Measurements from ENCODE around the gene EPM2A.
A peak's percentile ranks its signal among the peaks of the same experiment; 100 is the strongest.
"Not testable (repeated sequence)": the region's sequence is repeated elsewhere in the genome, so short reads cannot be mapped to it uniquely, and the experiment has no call there.

EPM2A gene

GRCh38 chr6:145744619-145745018 is 9.3 kb upstream of the EPM2A start:
- in situ Hi-C loops (cut with HindIII; ENCODE audit: low pct_unique_long_range_greater_than_20kb, low sequenced_read_pairs): no loop called here
- TF ChIP-seq JUND (IDR thresholded peaks at IDR 0.05; ENCODE audit: low read depth): no peak
- no peak for DNase-seq (ENCODE audit: low read depth in 1 of 2, low spot score in 1 of 2)

GRCh38 chr6:145743332-145743731 is 8.0 kb upstream of the EPM2A start:
- TF ChIP-seq JUND (IDR thresholded peaks at IDR 0.05; ENCODE audit: low read depth): no peak
- no peak for DNase-seq (ENCODE audit: low read depth in 1 of 2, low spot score in 1 of 2)
- in situ Hi-C loops (cut with HindIII; ENCODE audit: low pct_unique_long_range_greater_than_20kb, low sequenced_read_pairs): no loop called here

- in situ Hi-C loops (cut with HindIII; ENCODE audit: low pct_unique_long_range_greater_than_20kb, low sequenced_read_pairs); DNase-seq (ENCODE audit: low read depth in 1 of 2, low spot score in 1 of 2): not testable (repeated sequence)
Measured at GRCh38 chr6:145742472-145742871, 7.2 kb upstream of the EPM2A start.

- DNase-seq (ENCODE audit: low read depth in 1 of 2, low spot score in 1 of 2); in situ Hi-C loops (cut with HindIII; ENCODE audit: low pct_unique_long_range_greater_than_20kb, low sequenced_read_pairs): not testable (repeated sequence)
Measured at GRCh38 chr6:145739685-145740084, 4.4 kb upstream of the EPM2A start.

GRCh38 chr6:145738265-145738664 is 2.9 kb upstream of the EPM2A start:
- no peak for DNase-seq (ENCODE audit: low read depth in 1 of 2, low spot score in 1 of 2)
- in situ Hi-C loops (cut with HindIII; ENCODE audit: low pct_unique_long_range_greater_than_20kb, low sequenced_read_pairs): no loop called here
- no peak for TF ChIP-seq JUND (IDR thresholded peaks at IDR 0.05; ENCODE audit: low read depth)

GRCh38 chr6:145736661-145737144 is 1.4 kb upstream of the EPM2A start:
- DNase-seq (ENCODE audit: low read depth in 1 of 2, low spot score in 1 of 2): no peak
- in situ Hi-C loops (cut with HindIII; ENCODE audit: low pct_unique_long_range_greater_than_20kb, low sequenced_read_pairs): no loop called here
- no peak for TF ChIP-seq JUND (IDR thresholded peaks at IDR 0.05; ENCODE audit: low read depth)

GRCh38 chr6:145734486-145735355 is 599 bp downstream of the EPM2A start:
- DNase-seq (ENCODE audit: low read depth in 1 of 2, low spot score in 1 of 2): peak; percentile 79 to 87
- no peak for TF ChIP-seq JUND (IDR thresholded peaks at IDR 0.05; ENCODE audit: low read depth)
- in situ Hi-C loops (cut with HindIII; ENCODE audit: low pct_unique_long_range_greater_than_20kb, low sequenced_read_pairs): no loop called here

- in situ Hi-C loops (cut with HindIII; ENCODE audit: low pct_unique_long_range_greater_than_20kb, low sequenced_read_pairs): no loop called here
Measured at GRCh38 chr6:145733810-145734209, 1.5 kb downstream of the EPM2A start.

GRCh38 chr6:145733207-145733606 is 2.1 kb downstream of the EPM2A start:
- in situ Hi-C loops (cut with HindIII; ENCODE audit: low pct_unique_long_range_greater_than_20kb, low sequenced_read_pairs): no loop called here
- no peak for TF ChIP-seq JUND (IDR thresholded peaks at IDR 0.05; ENCODE audit: low read depth)
- no peak for DNase-seq (ENCODE audit: low read depth in 1 of 2, low spot score in 1 of 2)

More at GRCh38 chr6:145733810-145734209, 1.5 kb downstream of the EPM2A start:
- TF ChIP-seq JUND (IDR thresholded peaks at IDR 0.05; ENCODE audit: low read depth): no peak
- DNase-seq (ENCODE audit: low read depth in 1 of 2, low spot score in 1 of 2): no peak

GRCh38 chr6:145731447-145731846 is 3.9 kb downstream of the EPM2A start:
- in situ Hi-C loops (cut with HindIII; ENCODE audit: low pct_unique_long_range_greater_than_20kb, low sequenced_read_pairs): no loop called here
- TF ChIP-seq JUND (IDR thresholded peaks at IDR 0.05; ENCODE audit: low read depth): no peak
- DNase-seq (ENCODE audit: low read depth in 1 of 2, low spot score in 1 of 2): no peak

GRCh38 chr6:145729887-145730286 is 5.4 kb downstream of the EPM2A start:
- DNase-seq (ENCODE audit: low read depth in 1 of 2, low spot score in 1 of 2): no peak
- TF ChIP-seq JUND (IDR thresholded peaks at IDR 0.05; ENCODE audit: low read depth): no peak
- in situ Hi-C loops (cut with HindIII; ENCODE audit: low pct_unique_long_range_greater_than_20kb, low sequenced_read_pairs): no loop called here

- in situ Hi-C loops (cut with HindIII; ENCODE audit: low pct_unique_long_range_greater_than_20kb, low sequenced_read_pairs): no loop called here
Measured at GRCh38 chr6:145728444-145729385, 6.6 kb downstream of the EPM2A start.

More at GRCh38 chr6:145728444-145729385, 6.6 kb downstream of the EPM2A start:
- DNase-seq (ENCODE audit: low read depth in 1 of 2, low spot score in 1 of 2): no peak
- TF ChIP-seq JUND (IDR thresholded peaks at IDR 0.05; ENCODE audit: low read depth): no peak
